Hematopoietic multipotent progenitor cell treated with erythropoietin and hydrocortisone succinate and interleukin-3 and kit ligand, for 8 days (in vitro differentiated cells): ENCODE measurements around the gene ADCY3.

Experiments
- DNase-seq: peaks from one replicate; pipeline ENCODE4 v3.0.0-alpha.2; 2015

Gene ADCY3

DNA sequence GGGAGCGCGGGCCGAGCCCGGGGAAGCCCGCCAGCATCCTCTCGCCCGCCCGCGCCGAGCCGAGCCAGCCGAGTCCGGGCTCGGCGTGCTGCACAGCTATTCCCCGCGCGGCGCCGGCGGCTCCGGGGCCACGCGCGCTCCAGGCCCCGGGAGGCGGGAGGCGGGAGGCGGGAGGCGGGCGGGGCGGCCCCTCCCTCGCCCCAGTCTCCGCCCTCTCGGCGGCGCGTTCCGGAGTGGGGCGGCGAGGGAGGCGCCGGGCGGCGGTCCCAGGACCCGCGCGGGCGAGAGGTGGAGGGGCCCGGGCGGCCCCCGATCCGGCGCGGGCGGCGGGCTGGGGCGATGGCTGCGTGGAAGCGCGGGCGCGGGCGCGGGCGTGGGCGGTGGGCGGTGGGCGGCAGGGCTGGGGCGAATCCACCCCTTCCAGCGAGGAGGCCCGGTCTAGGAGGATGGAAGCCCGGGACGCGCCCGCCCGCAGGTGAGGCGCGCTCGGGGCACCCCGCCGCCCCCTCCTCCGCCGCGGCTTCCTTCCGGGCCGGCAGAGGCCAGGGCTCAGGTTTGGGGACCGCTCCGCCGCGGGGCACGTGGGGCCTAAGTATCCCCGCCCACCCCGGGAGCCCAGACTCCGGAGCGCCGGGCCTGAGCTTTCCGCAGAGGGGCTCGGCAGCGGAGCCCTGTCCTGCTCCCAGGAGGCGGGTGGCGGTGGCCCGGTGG lies at the start of gene ADCY3:
Gene ADCY3, minus strand, starts transcription at position 140 of the 711 bp plus-strand sequence. CDS start 1,250 bp downstream, outside the sequence.
- DNase-seq, result peak; percentile 43

DNA sequence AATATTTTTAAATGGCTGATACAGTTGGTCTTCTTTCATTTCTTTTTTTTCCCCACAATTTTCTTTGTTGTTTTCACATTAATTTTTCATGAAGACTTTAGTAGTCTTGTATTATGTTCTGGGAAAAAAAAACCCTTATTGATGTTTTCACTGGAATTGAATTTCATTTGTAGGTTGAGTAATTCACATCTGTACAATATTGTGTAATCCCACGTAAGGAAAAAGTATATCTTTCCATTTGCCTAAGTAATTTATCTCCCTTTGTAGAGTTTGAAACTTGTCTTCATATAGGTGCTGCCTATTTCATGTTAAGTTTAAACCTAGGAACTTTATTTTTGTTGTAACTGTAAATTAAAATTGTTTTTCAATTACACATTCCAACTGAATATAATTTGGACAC lies 49.7 kb upstream of the ADCY3 start:
- DNase-seq, result no peak

DNA sequence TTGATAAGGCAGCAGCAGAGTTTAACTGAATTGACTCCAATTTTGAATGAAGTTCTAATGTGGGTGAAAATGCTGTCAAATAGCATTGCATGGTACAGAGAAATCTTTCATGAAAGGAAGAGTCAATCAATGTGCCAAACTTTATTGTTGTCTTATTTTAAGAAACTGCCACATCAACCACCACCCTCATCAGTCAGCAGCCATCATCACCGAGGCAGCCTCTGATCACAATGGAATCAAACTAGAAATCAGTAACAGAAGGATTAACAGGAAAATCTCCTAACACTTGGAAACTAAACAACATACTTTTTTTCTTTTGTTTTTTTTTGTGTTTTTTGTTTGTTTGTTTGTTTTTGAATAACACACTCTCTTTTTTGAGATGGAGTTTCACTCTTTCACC lies 41.9 kb upstream of the ADCY3 start:
- DNase-seq, result no peak

DNA sequence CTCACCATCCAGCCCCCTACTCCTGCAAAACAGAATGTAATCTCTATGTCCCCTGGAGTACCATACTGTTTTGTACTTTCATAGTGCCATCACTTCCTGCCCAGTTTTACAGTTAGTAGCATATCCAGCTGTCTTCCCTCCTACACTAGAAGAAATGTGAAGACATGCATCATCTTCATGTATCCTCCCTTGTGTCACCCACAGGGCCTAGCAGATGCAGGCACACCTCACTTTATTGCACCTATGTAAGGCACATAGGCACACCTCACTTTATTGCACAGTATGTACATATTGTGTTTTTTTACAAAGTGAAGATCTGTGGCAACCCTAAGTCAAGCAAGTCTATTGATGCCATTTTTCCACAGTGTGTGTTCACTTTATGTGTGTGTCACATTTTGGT lies 39.7 kb upstream of the ADCY3 start:
- DNase-seq, result no peak

DNA sequence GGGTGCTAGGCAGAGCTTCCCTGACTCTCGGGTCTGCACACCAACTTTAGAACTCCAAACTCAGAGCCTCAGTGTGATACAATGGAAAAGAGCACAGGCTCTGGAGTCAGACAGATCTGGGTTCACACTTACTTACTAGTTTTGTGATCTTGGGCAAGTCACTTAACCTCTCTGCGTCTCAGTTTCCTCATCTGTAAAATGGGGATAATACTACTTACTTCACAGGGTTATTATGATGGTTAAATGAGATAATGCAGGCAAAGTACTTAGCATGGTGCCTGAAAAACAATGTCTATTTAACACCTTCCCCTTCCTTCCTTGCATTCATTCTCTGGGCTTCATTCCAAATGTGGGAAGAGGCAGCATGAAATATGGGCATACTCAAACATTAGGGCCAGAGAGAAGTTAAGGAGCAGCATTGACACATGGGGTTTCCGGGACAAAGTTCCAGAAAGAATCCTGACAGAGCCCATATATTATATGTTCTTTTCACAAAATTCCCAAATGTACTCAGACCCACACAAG lies 38.4 kb upstream of the ADCY3 start:
- DNase-seq, result no peak

DNA sequence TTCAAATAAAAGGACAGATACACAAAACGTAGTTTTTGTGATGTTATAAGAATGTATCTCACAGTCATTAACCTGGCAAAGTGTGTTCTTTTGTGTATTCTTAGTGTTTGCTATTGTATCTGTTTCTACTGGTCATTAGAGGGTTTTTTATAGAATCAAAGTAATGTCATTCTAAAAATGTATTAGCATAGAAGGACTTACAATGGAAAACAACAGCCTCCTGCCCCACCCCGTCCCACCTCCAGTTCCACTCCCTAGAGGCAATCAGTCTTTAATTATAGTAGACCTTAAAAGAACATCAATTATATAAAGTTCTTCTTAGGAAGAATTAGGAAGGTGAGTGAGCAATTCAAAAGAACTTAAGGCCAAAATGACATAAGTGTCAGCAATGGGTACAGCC lies 37.9 kb upstream of the ADCY3 start:
- DNase-seq, result no peak

DNA sequence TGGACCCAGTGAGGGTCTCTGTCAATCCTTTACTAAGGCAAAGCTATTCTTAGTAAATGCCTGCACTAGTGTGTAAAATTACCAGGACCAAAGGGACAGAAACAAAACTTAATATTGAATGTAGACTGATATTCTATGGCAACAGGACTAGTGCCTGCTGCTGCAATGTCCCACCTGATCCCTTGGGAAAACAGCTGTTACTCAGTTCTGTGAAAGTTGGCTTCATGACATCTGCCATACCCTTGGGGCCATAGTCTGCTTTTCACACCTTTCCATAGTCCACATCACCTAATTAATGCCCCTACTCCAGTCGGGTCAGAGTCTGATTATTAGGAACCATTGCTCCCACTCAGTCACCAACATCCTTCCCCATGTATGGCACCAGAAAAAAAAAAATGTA lies 37.2 kb upstream of the ADCY3 start:
- no peak for DNase-seq

DNA sequence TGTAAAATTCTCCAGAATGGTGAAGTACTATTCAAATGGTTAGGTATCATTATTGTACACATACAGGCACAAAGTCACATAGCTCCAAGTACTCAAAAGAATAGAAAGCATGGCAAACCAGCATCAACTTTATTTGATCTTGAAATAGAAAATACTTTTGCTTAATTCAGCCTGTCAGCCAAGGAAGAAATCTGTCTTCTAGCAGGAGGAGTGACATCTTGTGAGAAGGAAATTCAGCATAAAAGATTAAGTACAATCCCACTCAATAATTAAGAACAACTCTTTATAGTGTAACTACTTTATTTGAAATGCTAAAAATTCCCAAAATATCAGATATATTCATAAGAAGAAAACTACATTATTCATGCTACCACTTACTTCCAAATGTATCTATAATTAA lies 35.9 kb upstream of the ADCY3 start:
- DNase-seq, result no peak

DNA sequence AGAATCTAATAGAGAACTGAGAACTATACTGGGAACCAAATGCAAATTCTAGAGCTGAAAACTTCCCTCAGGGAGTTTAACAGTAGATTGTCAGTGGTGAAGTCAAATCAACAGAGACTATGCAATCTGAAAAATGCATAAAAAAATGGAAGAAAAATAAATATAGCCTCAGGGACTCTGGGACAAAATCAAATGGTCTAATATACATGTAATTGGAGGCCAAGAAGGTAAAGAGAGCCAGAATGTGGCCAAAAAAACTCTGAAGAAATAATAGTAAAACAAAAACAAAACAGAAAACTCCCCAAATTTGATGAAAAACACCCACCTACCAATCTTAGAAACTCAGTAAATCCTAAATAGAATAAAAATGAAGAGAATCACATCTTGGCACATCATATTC lies 35.2 kb upstream of the ADCY3 start:
- no peak for DNase-seq

DNA sequence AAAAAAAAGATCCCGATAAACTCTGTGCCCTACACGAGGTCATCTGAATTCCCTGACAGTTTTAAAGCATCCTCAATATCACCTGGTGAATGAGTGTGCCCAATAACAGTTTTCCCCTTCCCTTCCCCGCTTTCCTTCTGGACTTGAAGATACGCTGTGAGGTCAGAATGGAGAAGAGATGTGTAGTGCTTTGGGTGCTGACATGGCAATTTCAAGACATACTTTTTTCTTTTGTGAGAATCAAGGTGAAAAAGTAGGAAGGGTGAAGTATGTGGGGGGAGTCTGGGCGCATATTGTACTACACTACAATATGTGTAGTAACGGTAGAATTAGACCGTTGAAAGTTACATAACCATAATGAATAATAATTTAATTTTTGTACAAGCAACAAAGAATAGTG lies 30.1 kb upstream of the ADCY3 start:
- DNase-seq, result no peak

DNA sequence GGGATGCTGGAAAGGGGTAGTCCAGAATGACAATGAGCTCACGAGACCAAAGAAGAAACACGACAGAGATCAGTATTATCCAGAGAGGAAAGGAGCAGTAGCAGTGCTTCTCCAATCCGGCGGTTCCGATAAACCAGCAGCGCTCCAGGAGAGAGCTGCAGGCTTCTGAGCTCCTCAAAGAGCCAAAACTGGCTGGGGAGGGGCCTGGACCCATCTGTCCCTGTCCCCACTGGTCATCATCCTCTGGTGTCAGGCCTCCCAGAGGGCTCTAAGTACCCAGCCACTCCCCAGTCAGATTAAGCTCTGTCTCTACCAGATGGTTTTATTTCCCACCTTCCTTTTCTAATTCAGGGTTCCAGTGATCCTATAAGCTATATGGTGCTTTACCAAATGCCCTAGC lies 28.5 kb upstream of the ADCY3 start:
- no peak for DNase-seq

DNA sequence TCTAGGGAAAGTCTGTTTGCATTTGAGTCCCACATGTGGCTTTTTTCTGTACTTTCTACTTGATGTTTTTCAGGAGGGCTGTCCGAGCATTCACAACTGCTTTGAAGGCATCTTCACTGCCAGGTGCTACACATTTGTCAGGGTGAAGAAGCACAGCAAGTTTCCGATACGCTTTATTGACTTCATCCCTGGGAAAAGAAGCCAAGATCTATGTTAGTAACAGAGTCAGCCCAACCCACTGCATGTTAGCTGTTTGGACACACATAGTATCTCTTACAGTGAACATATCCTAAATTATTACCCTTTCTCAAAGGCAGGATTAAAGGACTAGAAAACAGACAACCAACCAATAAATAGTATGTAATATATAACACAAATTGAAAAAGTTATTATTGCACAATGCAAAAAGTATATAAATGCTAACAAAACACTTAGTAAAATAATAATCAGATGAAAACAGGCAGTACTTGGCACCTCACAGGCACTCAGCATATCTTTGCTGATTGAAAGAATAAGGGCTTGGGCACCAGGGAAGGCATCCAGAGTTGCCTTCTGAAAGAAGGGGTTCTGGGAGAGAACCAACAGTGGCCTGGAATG lies 27.6 kb upstream of the ADCY3 start:
- DNase-seq, result no peak

DNA sequence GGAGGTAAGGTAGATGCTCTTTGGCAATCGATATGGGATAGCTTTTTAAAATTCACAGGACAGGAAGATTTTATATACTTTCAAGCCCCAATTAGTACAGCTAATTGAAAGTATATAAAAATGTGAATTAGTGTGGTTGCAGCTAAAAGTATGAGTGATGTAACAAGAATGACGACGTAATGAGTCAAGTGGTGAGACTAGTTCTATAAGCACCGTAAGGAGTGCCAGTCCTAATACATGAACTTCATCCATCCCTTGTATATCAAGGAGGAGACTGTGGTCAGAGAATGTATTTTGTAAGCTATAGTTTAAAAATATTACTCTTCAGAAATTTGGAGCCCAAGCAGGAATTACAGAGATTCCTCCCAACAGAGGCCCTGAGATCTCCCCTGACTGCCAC lies 25.9 kb upstream of the ADCY3 start:
- no peak for DNase-seq

DNA sequence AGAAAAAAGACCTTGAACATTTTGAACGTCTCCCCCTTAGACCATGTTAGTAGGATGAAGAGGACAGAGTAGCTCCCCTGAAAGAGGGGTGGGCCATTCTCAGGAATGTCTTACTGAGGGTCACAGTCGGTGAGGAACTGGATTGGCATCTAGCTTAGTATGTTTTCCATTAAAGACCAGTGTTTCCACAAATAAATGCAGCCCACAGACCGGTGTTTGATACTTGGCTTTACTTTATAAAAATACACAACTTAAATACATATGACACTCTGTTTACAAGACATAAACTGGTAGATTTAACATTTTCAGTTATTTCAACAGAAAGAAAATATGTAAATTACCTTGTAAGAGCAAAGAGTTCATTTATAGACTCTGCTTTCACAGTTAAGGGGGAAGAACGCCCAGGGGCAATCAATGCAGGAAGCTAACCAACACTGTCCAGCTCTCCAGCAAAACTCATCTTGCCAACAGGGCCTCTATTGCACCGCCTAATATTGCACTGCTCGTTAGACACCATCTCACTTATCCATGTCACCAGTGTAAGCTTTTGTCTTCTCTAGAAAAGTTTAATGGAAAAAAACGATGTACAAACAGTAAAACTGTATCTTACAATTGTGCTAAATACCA lies 23.5 kb upstream of the ADCY3 start:
- DNase-seq, result no peak

DNA sequence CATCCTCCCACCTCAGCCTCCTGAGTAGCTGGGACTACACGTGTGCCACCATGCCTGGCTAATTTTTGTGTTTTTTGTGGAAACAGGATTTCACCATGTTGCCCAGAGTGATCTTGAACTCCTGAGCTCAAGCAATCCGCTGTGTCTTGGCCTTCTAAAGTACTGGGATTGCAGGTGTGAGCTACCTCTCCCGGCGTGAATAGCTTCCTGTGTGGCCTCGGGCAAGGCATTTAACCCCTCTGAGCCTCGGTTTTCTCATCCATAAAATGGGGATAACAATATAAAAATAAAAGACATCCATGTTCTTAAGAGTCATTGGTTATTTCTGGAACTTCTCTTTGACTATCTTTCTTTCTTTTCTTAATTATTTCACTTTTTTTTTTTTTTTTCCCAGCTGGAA lies 19.3 kb upstream of the ADCY3 start:
- no peak for DNase-seq

DNA sequence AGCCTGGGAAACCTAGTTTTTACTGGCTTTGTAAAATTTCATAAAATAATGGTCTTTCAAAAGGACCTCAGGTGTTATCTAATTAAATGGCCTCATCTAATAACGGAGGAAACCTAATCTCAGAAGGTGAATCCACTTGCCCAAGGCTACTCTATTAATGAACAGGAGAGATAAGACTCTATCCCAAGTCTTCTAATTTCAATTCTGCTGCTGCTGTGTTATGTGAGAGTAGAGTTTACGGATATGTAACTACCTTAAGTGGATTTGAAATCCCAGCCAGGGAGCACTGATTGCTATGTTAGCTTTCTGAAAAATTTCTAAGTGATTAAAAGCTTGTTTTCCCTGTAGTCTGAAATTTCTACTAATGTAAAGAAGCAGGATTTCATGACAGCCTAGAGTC lies 17.2 kb upstream of the ADCY3 start:
- no peak for DNase-seq

DNA sequence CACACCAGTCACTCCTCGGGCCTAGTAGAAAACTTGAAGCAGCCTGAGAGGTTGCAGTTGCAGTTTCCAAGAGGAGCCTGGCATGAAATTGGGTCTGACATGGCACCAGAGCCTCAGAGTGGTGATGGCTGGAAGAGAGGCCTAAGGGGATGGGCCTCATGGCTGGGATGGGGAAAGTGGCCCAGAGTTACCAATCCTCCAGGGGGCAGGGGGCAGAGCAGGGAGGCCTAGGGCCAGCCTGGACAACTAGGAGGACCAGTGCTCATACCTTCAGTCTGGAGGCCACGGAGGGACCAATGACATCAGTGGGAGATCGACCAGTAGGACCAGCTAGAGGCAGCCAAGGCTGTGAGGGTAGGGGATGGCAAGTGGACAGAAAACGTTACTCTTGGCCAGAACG lies 15.1 kb upstream of the ADCY3 start:
- DNase-seq, result no peak

DNA sequence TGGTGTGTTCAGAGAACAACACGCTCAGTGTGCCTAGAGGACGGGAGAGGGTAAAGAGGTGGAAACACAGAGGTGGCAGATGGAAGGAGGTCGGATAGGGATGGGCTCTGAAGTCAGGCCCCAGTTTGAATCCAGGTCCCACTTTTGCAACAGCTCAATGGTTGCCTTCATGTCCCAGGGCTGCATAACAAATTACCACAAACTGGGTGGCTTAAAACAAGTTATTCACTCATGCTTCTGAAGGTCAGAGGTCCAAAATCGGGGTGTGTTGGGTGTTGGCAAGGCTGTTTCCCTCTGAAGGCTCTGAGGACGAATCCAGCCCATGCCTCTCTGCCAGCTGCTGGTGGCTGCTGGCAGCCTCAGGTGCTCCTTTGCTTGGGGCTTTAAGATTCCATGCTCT lies 12.7 kb upstream of the ADCY3 start:
- no peak for DNase-seq

DNA sequence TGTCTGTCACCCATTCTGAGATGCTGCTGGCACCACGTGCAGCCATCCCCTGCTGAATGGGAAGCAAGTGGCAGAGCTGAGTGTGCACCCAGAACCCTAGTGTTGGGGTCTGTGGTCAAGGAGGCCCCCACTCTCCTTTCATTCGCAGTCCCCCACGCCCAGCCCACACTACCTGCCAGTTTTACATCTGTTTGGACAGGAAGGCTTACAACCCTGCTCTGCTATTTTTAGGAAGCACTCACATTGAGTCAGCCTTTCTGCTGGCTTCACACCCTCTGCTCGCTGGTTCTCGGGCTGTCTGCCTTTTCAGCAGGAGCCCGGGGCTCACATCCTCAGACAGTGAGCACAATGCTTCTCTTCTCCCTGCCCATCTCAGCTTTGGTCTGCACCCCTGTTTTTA lies 10.7 kb upstream of the ADCY3 start:
- no peak for DNase-seq

DNA sequence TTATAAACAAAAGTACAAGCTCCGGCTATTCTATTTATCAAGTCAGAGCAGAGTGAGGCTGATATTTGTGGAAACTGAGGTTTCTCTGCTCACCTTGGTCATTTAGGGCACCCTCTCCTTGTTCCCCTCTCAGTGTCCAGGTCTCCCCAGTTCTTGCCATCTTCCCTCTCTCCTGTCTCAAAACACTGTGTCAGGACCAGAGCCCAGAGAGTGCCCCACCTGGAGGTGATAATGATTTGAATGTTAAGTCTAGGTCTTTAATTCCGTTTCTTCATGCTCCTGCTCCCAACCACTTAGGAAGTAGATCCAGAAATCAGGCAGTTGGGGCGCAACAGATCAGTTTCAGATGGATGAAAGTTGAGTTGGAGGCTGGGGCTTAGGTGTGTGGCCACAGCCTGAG lies 9.2 kb upstream of the ADCY3 start:
- DNase-seq, result no peak

DNA sequence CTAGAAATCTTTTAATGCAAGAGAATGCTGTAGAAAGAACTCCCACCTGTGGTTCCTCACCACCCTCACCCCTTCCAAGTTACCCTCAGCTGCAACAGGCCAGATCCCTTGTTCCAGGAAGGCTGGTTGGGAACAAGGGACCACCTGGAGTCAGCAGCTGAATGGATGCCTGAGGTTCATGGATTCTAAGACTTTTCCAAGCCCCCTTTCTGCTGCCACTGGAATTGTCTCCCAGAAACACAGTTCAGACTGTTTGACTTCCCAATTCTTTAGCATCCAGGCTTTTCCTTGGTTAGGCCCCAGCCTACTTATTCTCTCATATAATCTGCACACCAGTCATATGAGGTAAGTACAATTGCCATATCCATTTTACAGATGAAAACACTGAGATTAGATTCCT lies 8.0 kb upstream of the ADCY3 start:
- DNase-seq, result no peak

DNA sequence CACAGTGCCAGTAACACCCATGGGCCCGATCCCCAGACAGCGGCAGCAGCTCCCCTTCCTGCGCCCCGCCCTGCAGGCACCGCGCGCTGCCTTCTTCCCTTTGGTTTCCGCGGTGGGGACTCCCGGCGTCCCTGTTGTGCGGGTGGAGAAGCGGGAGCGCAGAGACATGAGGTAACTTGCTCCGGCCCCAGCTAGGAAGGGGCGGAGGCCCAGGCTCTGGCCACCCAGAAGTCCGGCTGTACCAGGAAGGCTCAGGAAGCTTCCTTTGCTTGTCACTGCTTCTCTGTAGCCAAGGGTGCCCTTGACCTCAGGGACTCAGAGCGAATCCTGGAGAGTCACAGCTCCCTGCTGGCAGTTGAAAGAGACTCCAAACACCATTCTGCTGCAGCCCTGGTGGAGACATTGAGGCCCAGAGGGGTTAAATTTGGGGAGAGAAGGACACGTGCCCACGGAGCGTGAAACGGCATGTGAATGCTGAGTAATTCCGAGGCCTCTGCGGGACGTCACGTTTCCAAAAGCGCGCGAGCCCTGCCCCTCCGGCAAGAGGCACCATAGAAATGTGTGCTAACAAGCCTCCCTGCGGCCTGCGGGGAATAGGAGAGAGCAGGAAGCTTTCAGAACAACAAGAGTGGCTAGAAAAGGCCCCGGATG lies 6.7 kb upstream of the ADCY3 start:
- DNase-seq, result peak; percentile 58

DNA sequence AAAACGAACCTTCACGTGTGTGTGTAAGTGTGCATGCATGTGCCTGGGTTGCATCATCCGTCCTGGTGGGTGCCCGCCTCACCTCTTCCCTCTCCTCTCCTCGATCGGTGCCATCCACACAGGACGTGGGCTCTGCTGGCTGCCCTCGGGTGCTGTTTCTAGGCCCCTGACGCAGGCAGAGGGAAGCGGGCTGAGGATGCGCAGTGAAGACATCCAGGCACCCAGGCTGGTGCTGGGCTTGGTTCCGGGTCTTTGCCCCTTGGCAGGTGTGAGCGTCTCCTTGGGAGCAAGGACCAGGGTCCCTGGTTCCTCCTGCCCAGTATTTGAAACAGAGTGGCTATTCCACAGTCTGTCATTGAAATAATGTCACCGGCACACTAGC lies 6.2 kb upstream of the ADCY3 start:
- DNase-seq, result no peak

DNA sequence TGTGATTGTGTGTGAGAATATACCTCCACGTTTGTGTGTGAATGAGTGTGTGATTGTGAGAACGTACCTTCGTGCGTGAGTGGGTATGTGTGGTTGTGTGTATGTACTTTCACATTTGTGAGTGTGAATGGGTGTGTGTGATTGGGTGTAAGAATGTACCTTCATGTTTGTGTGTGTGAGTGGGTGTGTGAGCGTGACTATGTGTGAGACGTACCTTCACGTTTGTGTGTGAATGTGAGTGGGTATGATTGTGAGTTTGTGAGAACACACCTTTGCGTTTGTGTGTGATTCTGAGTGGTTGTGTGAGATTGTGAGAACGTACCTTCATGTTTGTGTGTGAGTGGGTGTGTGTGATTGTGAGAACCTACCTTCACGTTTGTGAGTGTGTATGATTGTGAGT lies 5.8 kb upstream of the ADCY3 start:
- DNase-seq, result no peak
